Right renal pelvis (tissue), 4 donors: Measurements from ENCODE around the gene LTBP4. TPM values are rescaled to one million over a fixed set of nuclear protein-coding genes. Genes with fewer than 3 reads are reported as not detected.
"Not testable (repeated sequence)": the region's sequence is repeated elsewhere in the genome, so short reads cannot be mapped to it uniquely, and the experiment has no call there.

ENCODE experiments used
- DNase-seq, 4 donors: peaks; one replicate each; pipeline ENCODE4 v3.0.0-alpha.2; 2013; ENCODE audit warnings: low read depth in 4 of 4, low spot score in 3 of 4, missing footprints in 1 of 4
- polyA plus RNA-seq, 4 donors: library from polyadenylated mRNA; unstranded; fragments of 120-200 nt; gene quantifications; one replicate each; pipeline ENCODE4 v1.2.1, GENCODE V29; 2013; ENCODE audit not compliant: insufficient read length in 4 of 4

LTBP4 gene
- polyA plus RNA-seq, result 100 to 1,000 TPM; 186 to 366 (median 197) TPM

- no peak for DNase-seq
Observed at GRCh38 chr19:40601134-40601974, at the start of gene LTBP4. Gene LTBP4 (plus strand): TSS chr19:40601369. CDS start chr19:40601388, 19 bp downstream.

- DNase-seq, result no peak
Observed at GRCh38 chr19:40552848-40553247, 48.3 kb upstream of the LTBP4 start.

- DNase-seq, result no peak
Observed at GRCh38 chr19:40553885-40554857, 47.0 kb upstream of the LTBP4 start.

GRCh38 chr19:40555978-40556689, 45.0 kb upstream of the LTBP4 start:
- DNase-seq, result no peak

- no peak for DNase-seq
Observed at GRCh38 chr19:40556953-40557530, 44.1 kb upstream of the LTBP4 start.

GRCh38 chr19:40559394-40559793, 41.8 kb upstream of the LTBP4 start:
- no peak for DNase-seq

- no peak for DNase-seq
Observed at GRCh38 chr19:40560092-40560507, 41.1 kb upstream of the LTBP4 start.

- no peak for DNase-seq
Observed at GRCh38 chr19:40561947-40562346, 39.2 kb upstream of the LTBP4 start.

- DNase-seq, result not testable (repeated sequence)
Observed at GRCh38 chr19:40564535-40564934, 36.6 kb upstream of the LTBP4 start.

- no peak for DNase-seq
Observed at GRCh38 chr19:40565355-40565754, 35.8 kb upstream of the LTBP4 start.

GRCh38 chr19:40565910-40566495, 35.2 kb upstream of the LTBP4 start:
- no peak for DNase-seq

GRCh38 chr19:40567040-40567749, 34.0 kb upstream of the LTBP4 start:
- no peak for DNase-seq

- DNase-seq, result no peak
Observed at GRCh38 chr19:40567750-40568494, 33.2 kb upstream of the LTBP4 start.

- peak; percentile 91 to 96 (median 94) for DNase-seq
Observed at GRCh38 chr19:40570313-40571004, 30.7 kb upstream of the LTBP4 start.

- no peak for DNase-seq
Observed at GRCh38 chr19:40571005-40571318, 30.2 kb upstream of the LTBP4 start.

GRCh38 chr19:40571831-40572495, 29.2 kb upstream of the LTBP4 start:
- DNase-seq, result no peak

GRCh38 chr19:40575326-40575725, 25.8 kb upstream of the LTBP4 start:
- DNase-seq, result no peak
